Neural progenitor cell (in vitro differentiated cells): ENCODE results near the gene TMCO4. TPM values are rescaled to one million over a fixed set of nuclear protein-coding genes. Genes with fewer than 3 reads are reported as not detected.
A peak's percentile ranks its signal among the peaks of the same experiment; 100 is the strongest.

Experiments used
- DNase-seq: peaks from one replicate; pipeline ENCODE4 v3.0.0-alpha.2; 2016; ENCODE audit warnings: low spot score
- H2AFZ ChIP-seq: fragments of 200-600 bp; sonication (generic); replicated peaks from 2 replicates; pipeline ENCODE4 v1.6.1; 2016; ENCODE audit warnings: antibody characterized with exemption
- H3F3A ChIP-seq: fragments of 200-600 bp; sonication (generic); 2 replicates; pipeline ENCODE4 v1.6.1; 2016; ENCODE audit warnings: antibody characterized with exemption, low read depth
- H3K27ac ChIP-seq: fragments of 200-600 bp; sonication (generic); 2 replicates; pipeline ENCODE4 v1.5.1; 2016; ENCODE audit warnings: mild to moderate bottlenecking
- H3K27me3 ChIP-seq: fragments of 200-600 bp; sonication (generic); 2 replicates; pipeline ENCODE4 v1.6.1; 2016; ENCODE audit warnings: mild to moderate bottlenecking, moderate library complexity
- H3K36me3 ChIP-seq: fragments of 200-600 bp; sonication (generic); 2 replicates; pipeline ENCODE4 v1.5.1; 2016
- H3K4me1 ChIP-seq: fragments of 200-600 bp; sonication (generic); 2 replicates; pipeline ENCODE4 v1.6.1; 2016; ENCODE audit warnings: mixed run types
- H3K4me2 ChIP-seq: fragments of 200-600 bp; sonication (generic); 2 replicates; pipeline ENCODE4 v1.6.1; 2016
- H3K4me3 ChIP-seq: fragments of 200-600 bp; sonication (generic); 2 replicates; pipeline ENCODE4 v1.5.1; 2016
- H3K79me2 ChIP-seq: fragments of 200-600 bp; sonication (generic); 2 replicates; pipeline ENCODE4 v1.6.1; 2016; ENCODE audit warnings: low read depth
- H3K9ac ChIP-seq: fragments of 200-600 bp; sonication (generic); 2 replicates; pipeline ENCODE4 v1.6.1; 2016
- H3K9me3 ChIP-seq: fragments of 200-600 bp; sonication (generic); 2 replicates; pipeline ENCODE4 v1.5.1; 2016; ENCODE audit warnings: low read depth
- H4K20me1 ChIP-seq: fragments of 200-600 bp; sonication (generic); 2 replicates; pipeline ENCODE4 v1.6.1; 2016; ENCODE audit warnings: low read depth
- H3K27ac Mint-ChIP-seq: 3 replicates; pipeline ENCODE4 v1.8.0; 2021; ENCODE audit warnings: mixed read lengths
- H3K27me3 Mint-ChIP-seq: 2 replicates; pipeline ENCODE4 v1.8.0; 2022; ENCODE audit warnings: low read depth, mild to moderate bottlenecking, inconsistent platforms, moderate library complexity, mixed read lengths; ENCODE audit not compliant: insufficient read depth
- H3K36me3 Mint-ChIP-seq: 3 replicates; pipeline ENCODE4 v1.8.0; 2021; ENCODE audit warnings: mixed read lengths
- H3K4me1 Mint-ChIP-seq: 3 replicates; pipeline ENCODE4 v1.8.0; 2021; ENCODE audit warnings: mixed read lengths
- H3K4me3 Mint-ChIP-seq: 3 replicates; pipeline ENCODE4 v1.8.0; 2021; ENCODE audit warnings: mild to moderate bottlenecking, moderate library complexity, mixed read lengths
- H3K9me3 Mint-ChIP-seq: 3 replicates; pipeline ENCODE4 v1.8.0; 2020; ENCODE audit warnings: mixed read lengths
- EZH2 ChIP-seq: fragments of 200-600 bp; sonication (generic); IDR thresholded peaks from 2 replicates; pipeline ENCODE4 v1.6.1; 2017; ENCODE audit warnings: antibody characterized with exemption, mild to moderate bottlenecking, moderate library complexity
- EZH2phosphoT487 ChIP-seq: fragments of 200-600 bp; sonication (generic); IDR thresholded peaks from 2 replicates; pipeline ENCODE4 v1.6.1; 2017; ENCODE audit warnings: antibody characterized with exemption
- total RNA-seq: library from RNA; depleted of rRNA; stranded (reverse); fragments of >200 nt; gene quantifications from 2 replicates; pipeline ENCODE4 v1.2.3, GENCODE V29; 2015; ENCODE audit warnings: low replicate concordance
- TF ChIP-seq, protein P1 (sequence below): fragments of 200-600 bp; sonication (generic); IDR thresholded peaks from 2 replicates; pipeline ENCODE4 v1.5.1; 2017; ENCODE audit warnings: antibody characterized with exemption, mild to moderate bottlenecking

TMCO4 gene
- total RNA-seq, 1 donor from 2014 or later, result 0.30 TPM

DNA sequence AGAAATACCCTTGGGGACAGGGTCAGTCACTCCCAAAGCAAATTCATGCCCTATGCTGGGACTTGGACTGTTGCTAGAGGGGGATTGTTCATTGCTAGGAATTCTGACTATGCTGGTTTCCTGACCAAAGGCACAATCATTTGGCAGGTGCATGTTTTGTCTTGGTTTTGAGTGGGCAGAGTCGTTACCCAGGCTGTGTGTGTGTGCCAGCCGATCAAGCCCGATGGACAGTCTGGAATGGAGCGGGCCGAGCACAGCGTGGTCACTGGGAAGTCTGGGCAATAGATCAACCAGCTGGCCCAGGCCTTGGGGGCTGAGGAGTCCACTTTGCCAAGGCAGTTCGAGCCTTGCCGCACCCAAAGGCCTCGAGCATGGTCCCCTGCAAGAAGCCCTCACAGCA lies 74.1 kb downstream of the TMCO4 start:
- H4K20me1 ChIP-seq, result no peaks in the 10 kb centered on the region
- peaks cover 12% of the 10 kb centered on the region for H3K4me1 ChIP-seq
- Mint-ChIP-seq H3K4me3 (no peak overlapping the region), H3K9me3 (peaks cover 4% of the 10 kb centered on the region), H3K27me3 (peaks cover 14% of the 10 kb centered on the region), H3K27ac (no peak overlapping the region), H3K36me3 (no peaks in the 10 kb centered on the region), H3K4me1 (peaks cover 29% of the 10 kb centered on the region)
- H3K27me3 ChIP-seq, result no peaks in the 10 kb centered on the region
- no peaks in the 10 kb centered on the region for H3K36me3 ChIP-seq
- H3K79me2 ChIP-seq, result no peaks in the 10 kb centered on the region
- H3K27ac ChIP-seq, result no peak overlapping the region
- H3K4me3 ChIP-seq, result no peak overlapping the region
- peaks cover 10% of the 10 kb centered on the region for H3F3A ChIP-seq
- no peak overlapping the region for H3K4me2 ChIP-seq
- no peak overlapping the region for H3K9ac ChIP-seq
- no peak overlapping the region for H2AFZ ChIP-seq
- TF ChIP-seq EZH2phosphoT487 (no peak), EZH2 (no peak)
- TF ChIP-seq, protein P1, sequence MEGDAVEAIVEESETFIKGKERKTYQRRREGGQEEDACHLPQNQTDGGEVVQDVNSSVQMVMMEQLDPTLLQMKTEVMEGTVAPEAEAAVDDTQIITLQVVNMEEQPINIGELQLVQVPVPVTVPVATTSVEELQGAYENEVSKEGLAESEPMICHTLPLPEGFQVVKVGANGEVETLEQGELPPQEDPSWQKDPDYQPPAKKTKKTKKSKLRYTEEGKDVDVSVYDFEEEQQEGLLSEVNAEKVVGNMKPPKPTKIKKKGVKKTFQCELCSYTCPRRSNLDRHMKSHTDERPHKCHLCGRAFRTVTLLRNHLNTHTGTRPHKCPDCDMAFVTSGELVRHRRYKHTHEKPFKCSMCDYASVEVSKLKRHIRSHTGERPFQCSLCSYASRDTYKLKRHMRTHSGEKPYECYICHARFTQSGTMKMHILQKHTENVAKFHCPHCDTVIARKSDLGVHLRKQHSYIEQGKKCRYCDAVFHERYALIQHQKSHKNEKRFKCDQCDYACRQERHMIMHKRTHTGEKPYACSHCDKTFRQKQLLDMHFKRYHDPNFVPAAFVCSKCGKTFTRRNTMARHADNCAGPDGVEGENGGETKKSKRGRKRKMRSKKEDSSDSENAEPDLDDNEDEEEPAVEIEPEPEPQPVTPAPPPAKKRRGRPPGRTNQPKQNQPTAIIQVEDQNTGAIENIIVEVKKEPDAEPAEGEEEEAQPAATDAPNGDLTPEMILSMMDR, result no peak
- DNase-seq, result no peak
- H3K9me3 ChIP-seq, result peaks cover 2% of the 10 kb centered on the region

DNA sequence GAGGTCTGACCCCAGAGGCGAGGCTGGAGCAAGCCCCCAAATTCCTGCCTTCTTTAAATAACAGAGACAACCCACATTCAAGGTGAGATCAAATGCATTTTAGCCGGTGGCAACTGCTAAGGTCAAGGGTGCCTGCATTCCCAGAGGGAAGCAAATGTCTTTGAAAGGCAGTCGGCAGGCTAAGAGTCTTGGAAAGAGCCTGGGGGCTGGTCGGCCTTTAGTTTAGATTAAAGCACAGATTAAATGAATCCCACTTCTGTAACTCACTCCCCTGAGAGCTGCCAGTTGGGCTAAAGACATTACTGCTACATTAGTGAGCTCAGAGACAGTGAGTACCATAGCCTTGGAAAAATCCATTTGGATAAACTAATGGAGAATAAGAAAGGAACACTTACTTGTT lies 75.8 kb downstream of the TMCO4 start:
- Histone ChIP-seq H3K36me3 (no peaks in the 10 kb centered on the region), H2AFZ (no peak overlapping the region), H3F3A (no peaks in the 10 kb centered on the region), H3K27me3 (no peaks in the 10 kb centered on the region), H3K27ac (no peak overlapping the region), H3K9me3 (no peaks in the 10 kb centered on the region), H3K4me1 (peaks cover 12% of the 10 kb centered on the region), H3K4me2 (peak overlapping the region; percentile 22), H3K9ac (no peak overlapping the region), H3K79me2 (no peaks in the 10 kb centered on the region), H3K4me3 (no peak overlapping the region), H4K20me1 (no peaks in the 10 kb centered on the region)
- TF ChIP-seq EZH2phosphoT487, result no peak
- TF ChIP-seq, protein P1, result no peak
- TF ChIP-seq EZH2, result no peak
- DNase-seq, result no peak
- H3K4me1 Mint-ChIP-seq, result peaks cover 28% of the 10 kb centered on the region
- no peaks in the 10 kb centered on the region for H3K36me3 Mint-ChIP-seq
- H3K4me3 Mint-ChIP-seq, result no peak overlapping the region
- H3K27ac Mint-ChIP-seq, result peak overlapping the region; percentile 18
- peaks cover 13% of the 10 kb centered on the region for H3K27me3 Mint-ChIP-seq
- H3K9me3 Mint-ChIP-seq, result no peaks in the 10 kb centered on the region

DNA sequence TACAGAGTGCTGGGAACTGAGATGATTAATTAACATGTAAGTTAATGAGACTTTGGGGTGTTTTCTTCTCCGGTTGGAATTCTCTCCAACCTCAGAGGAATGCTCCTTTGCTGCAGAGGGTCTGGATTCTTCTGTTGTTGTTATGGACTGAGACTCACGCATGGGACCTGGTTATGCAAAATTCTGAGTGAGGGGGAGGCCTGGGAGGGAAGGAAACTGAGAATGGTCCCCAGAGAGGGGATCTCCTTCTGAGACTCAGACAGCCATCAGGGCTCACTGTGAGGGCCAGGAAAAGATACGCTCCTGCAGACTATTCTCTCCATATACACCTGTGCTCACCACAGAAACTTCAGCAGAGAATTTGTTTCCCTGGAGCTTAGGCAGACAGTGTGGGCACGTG lies 78.7 kb downstream of the TMCO4 start:
- Histone ChIP-seq H3K9ac (no peak overlapping the region), H4K20me1 (no peaks in the 10 kb centered on the region), H3K9me3 (no peaks in the 10 kb centered on the region), H3K27ac (no peak overlapping the region), H2AFZ (no peak overlapping the region), H3F3A (no peaks in the 10 kb centered on the region), H3K4me1 (peaks cover 8% of the 10 kb centered on the region), H3K4me3 (no peak overlapping the region), H3K36me3 (no peaks in the 10 kb centered on the region), H3K79me2 (no peaks in the 10 kb centered on the region), H3K4me2 (no peak overlapping the region), H3K27me3 (no peaks in the 10 kb centered on the region)
- no peak for DNase-seq
- no peak overlapping the region for H3K4me3 Mint-ChIP-seq
- H3K9me3 Mint-ChIP-seq, result no peaks in the 10 kb centered on the region
- H3K4me1 Mint-ChIP-seq, result peaks cover 24% of the 10 kb centered on the region
- H3K27ac Mint-ChIP-seq, result no peak overlapping the region
- H3K27me3 Mint-ChIP-seq, result peaks cover 12% of the 10 kb centered on the region
- TF ChIP-seq, protein P1, result no peak
- TF ChIP-seq EZH2 (no peak), EZH2phosphoT487 (no peak)
- H3K36me3 Mint-ChIP-seq, result no peaks in the 10 kb centered on the region

DNA sequence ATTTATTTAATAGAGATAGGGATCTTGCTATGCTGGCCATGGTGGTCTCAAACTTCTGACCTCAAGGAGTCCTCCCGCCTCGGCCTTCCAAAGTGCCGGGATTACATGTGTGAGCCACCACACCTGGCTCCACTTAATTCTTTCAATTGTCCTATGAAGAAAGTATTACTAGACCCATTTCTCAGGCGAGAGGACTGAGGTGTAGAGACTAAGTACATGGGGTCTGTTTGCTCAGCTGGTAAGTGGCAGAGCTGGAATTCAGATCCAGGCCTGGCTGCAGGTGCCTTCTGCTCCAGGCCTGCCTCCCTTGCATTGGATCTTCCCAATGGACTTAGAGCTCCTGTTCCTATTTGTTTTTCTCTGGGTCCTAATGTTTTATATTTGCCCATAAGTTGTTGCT lies 79.5 kb downstream of the TMCO4 start:
- no peak for DNase-seq
- no peaks in the 10 kb centered on the region for H4K20me1 ChIP-seq
- TF ChIP-seq EZH2phosphoT487 (no peak), EZH2 (no peak)
- TF ChIP-seq, protein P1, result no peak
- peaks cover 8% of the 10 kb centered on the region for H3K4me1 ChIP-seq
- no peaks in the 10 kb centered on the region for H3K27me3 ChIP-seq
- H3K9ac ChIP-seq, result no peak overlapping the region
- H3K79me2 ChIP-seq, result no peaks in the 10 kb centered on the region
- no peak overlapping the region for H3K4me3 ChIP-seq
- H3K27me3 Mint-ChIP-seq, result peaks cover 10% of the 10 kb centered on the region
- H3K9me3 ChIP-seq, result no peaks in the 10 kb centered on the region
- H3K27ac ChIP-seq, result no peak overlapping the region
- peaks cover 28% of the 10 kb centered on the region for H3K4me1 Mint-ChIP-seq
- no peak overlapping the region for H3K4me3 Mint-ChIP-seq
- no peak overlapping the region for H3K27ac Mint-ChIP-seq
- H3K36me3 ChIP-seq, result no peaks in the 10 kb centered on the region
- no peaks in the 10 kb centered on the region for H3K36me3 Mint-ChIP-seq
- no peak overlapping the region for H2AFZ ChIP-seq
- H3K4me2 ChIP-seq, result no peak overlapping the region
- no peaks in the 10 kb centered on the region for H3F3A ChIP-seq
- H3K9me3 Mint-ChIP-seq, result no peaks in the 10 kb centered on the region
